Vagina (tissue), 2 donors: ENCODE data around the gene TMEM100. TPM values are rescaled to one million over a fixed set of nuclear protein-coding genes. Genes with fewer than 3 reads are reported as not detected.

Experiments
- DNase-seq, 2 donors: peaks; one replicate each; pipeline ENCODE4 v3.0.0-alpha.2; 2017; ENCODE audit errors: extremely low spot score in 2 of 2
- H3K27ac ChIP-seq: fragments of 200-600 bp; sonication (generic); one replicate; pipeline ENCODE4 v1.5.1; 2019
- H3K27me3 ChIP-seq: fragments of 200-600 bp; sonication (generic); one replicate; pipeline ENCODE4 v1.5.1; 2019
- H3K36me3 ChIP-seq, 2 donors: fragments of 200-600 bp; sonication (generic); one replicate each; pipeline ENCODE4 v1.5.1; 2017 to 2019
- H3K4me1 ChIP-seq: fragments of 200-600 bp; sonication (generic); one replicate; pipeline ENCODE4 v1.5.1; 2019
- H3K4me3 ChIP-seq, 2 donors: fragments of 200-600 bp; sonication (generic); 1 replicate in 1 of 2; 2 replicates in 1 of 2; pipeline ENCODE4 v1.5.1; 2016 to 2019
- H3K9me3 ChIP-seq: fragments of 200-600 bp; sonication (generic); one replicate; pipeline ENCODE4 v1.5.1; 2019
- POLR2A ChIP-seq, 2 donors: fragments of 450-650 bp; IDR thresholded peaks; one replicate each; pipeline ENCODE4 v1.6.1; 2017; ENCODE audit warnings: antibody characterized with exemption in 2 of 2, mild to moderate bottlenecking in 2 of 2, moderate library complexity in 2 of 2
- POLR2AphosphoS5 ChIP-seq, 2 donors: sonication (generic); formaldehyde crosslinking; IDR thresholded peaks; one replicate each; pipeline ENCODE4 v1.9.0; 2017; ENCODE audit warnings: antibody characterized with exemption in 2 of 2, mild to moderate bottlenecking in 2 of 2, low read depth in 1 of 2; ENCODE audit not compliant: insufficient read depth in 1 of 2
- intact Hi-C: fragments of 100-400 bp; cut with DNase I; formaldehyde crosslinking; loops from one replicate; pipeline ENCODE4 v1.15.1; 2023
- total RNA-seq: library from RNA; depleted of rRNA; stranded (reverse); fragments of >200 nt; gene quantifications from one replicate; pipeline ENCODE4 v1.2.3, GENCODE V29; 2016
- TF ChIP-seq, protein P1 (sequence below), 3 experiments: fragments of 450-650 bp in 2 of 3; fragments of 200-600 bp in 1 of 3; sonication (generic) in 1 of 3; IDR thresholded peaks; one replicate each; pipeline ENCODE4 v1.5.1; 2017 to 2019; ENCODE audit warnings: antibody characterized with exemption in 3 of 3, mild to moderate bottlenecking in 2 of 3, moderate library complexity in 2 of 3

TMEM100 gene
- total RNA-seq, 1 donor from 2014 or later, result 20.6 TPM

DNA sequence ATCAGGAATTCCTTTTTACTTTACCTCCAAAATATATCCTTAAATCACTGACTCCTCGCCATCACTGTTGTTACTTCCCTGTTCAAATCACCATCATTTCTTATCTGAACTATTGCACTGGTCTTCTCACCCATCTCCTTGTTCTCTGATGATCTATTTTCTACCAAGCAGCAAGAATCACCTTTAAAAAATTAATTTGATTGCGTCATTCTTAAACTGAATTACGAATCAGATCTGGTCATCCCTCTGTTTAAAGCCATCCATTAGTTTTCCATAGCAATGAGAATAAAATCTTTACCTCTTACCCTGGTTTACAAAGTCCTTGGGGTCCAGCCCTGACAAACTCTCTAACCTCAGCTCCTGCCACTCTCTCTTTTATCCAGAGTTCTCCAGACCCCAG lies 42.8 kb upstream of the TMEM100 start:
- Histone ChIP-seq H3K4me1 (peaks cover 21% of the 10 kb centered on the region), H3K36me3 (no peaks in the 10 kb centered on the region), H3K27me3 (no peaks in the 10 kb centered on the region), H3K9me3 (no peaks in the 10 kb centered on the region), H3K4me3 (no peak overlapping the region), H3K27ac (no peak overlapping the region)
- intact Hi-C loops, result no loop called here
- no peak for TF ChIP-seq POLR2A (IDR thresholded peaks at IDR 0.05)
- TF ChIP-seq, protein P1, sequence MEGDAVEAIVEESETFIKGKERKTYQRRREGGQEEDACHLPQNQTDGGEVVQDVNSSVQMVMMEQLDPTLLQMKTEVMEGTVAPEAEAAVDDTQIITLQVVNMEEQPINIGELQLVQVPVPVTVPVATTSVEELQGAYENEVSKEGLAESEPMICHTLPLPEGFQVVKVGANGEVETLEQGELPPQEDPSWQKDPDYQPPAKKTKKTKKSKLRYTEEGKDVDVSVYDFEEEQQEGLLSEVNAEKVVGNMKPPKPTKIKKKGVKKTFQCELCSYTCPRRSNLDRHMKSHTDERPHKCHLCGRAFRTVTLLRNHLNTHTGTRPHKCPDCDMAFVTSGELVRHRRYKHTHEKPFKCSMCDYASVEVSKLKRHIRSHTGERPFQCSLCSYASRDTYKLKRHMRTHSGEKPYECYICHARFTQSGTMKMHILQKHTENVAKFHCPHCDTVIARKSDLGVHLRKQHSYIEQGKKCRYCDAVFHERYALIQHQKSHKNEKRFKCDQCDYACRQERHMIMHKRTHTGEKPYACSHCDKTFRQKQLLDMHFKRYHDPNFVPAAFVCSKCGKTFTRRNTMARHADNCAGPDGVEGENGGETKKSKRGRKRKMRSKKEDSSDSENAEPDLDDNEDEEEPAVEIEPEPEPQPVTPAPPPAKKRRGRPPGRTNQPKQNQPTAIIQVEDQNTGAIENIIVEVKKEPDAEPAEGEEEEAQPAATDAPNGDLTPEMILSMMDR (IDR thresholded peaks at IDR 0.05), result no peak
- no peak for TF ChIP-seq POLR2AphosphoS5 (IDR thresholded peaks at IDR 0.05; ENCODE audit: insufficient read depth in 1 of 2, low read depth in 1 of 2)
- DNase-seq, result no peak

DNA sequence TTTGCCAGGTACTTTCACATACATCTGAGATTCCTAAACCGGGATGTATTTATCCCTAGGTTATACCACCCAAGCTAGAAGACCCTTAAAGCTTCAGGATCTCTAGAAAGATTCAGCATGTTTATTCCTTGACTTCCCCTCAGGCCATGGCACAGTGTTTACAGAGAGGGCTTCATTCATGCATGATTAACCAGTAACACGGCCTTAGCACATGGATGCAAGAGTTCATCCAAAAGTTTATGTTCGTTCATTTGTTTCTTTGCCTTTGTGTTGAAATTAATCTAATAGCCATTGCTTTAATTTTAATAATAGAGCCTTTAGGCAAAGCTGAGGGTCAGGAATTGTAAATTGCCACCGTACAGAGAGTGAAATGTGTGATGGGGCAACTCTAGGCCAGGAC lies 41.9 kb upstream of the TMEM100 start:
- intact Hi-C loops, result no loop called here
- Histone ChIP-seq H3K27ac (no peak overlapping the region), H3K4me3 (no peak overlapping the region), H3K9me3 (no peaks in the 10 kb centered on the region), H3K4me1 (peaks cover 16% of the 10 kb centered on the region), H3K36me3 (no peaks in the 10 kb centered on the region), H3K27me3 (no peaks in the 10 kb centered on the region)
- DNase-seq, result no peak
- TF ChIP-seq, protein P1 (IDR thresholded peaks at IDR 0.05), result no peak
- no peak for TF ChIP-seq POLR2A (IDR thresholded peaks at IDR 0.05)
- TF ChIP-seq POLR2AphosphoS5 (IDR thresholded peaks at IDR 0.05; ENCODE audit: insufficient read depth in 1 of 2, low read depth in 1 of 2), result no peak

DNA sequence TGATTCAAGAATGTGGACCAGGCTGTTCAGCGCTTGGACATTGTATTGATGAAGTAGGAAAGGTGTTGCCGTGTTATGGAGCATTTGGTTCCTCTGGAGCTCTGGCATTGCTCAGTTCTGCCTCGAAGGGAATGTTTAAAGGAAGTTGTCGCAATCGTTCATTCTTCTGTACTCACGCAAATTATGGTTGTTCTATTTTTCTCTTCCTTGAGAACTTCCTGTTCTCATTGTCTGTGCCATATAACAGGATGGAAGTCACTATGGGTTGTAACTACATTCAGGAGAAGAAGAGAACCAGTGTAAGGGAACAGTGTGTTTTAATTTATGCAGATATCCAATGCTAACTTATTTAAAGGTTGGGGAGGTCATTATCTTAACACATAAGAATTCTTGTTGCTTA lies 41.2 kb upstream of the TMEM100 start:
- DNase-seq, result no peak
- H3K27me3 ChIP-seq, result no peaks in the 10 kb centered on the region
- no peak overlapping the region for H3K27ac ChIP-seq
- TF ChIP-seq, protein P1 (IDR thresholded peaks at IDR 0.05), result no peak
- TF ChIP-seq POLR2A (IDR thresholded peaks at IDR 0.05), result no peak
- TF ChIP-seq POLR2AphosphoS5 (IDR thresholded peaks at IDR 0.05; ENCODE audit: insufficient read depth in 1 of 2, low read depth in 1 of 2), result no peak
- no peaks in the 10 kb centered on the region for H3K9me3 ChIP-seq
- no peak overlapping the region for H3K4me3 ChIP-seq
- intact Hi-C loops, result no loop called here
- no peaks in the 10 kb centered on the region for H3K36me3 ChIP-seq
- H3K4me1 ChIP-seq, result peaks cover 10% of the 10 kb centered on the region

DNA sequence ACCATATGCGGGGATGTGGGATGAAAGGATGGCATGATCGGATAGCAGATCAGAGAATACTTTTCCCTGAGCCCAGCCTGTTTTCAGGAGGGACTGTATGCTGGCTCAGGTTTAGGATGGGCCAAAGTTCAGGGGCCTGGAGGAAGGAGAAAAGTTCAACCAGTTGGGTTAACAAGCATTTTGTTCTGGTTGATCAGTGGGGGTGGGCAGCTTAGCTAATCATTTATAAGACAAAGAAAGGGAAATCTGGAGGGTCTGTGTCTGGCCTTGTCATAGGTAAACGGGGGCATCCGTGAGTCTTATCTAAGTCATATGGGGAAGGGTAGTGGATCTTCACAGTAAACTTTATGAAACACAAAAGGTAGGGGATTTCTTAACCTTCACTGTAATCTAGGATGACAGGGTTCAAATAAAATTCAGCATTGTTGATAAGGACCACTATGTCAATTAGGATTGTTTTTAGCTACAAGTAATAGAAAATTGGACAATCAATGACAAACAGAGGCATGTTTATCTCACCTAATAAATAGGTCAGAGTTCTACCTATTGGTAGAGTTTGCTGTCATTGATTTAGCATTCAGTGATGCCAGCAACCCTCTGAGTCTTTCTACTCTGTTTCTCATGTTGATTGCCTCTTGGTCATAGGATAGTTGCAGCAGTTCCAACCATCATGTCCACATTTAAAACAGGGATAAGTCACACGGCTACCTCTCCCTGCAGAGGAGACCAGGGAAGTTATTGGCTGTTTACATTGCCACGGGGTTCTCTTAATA lies 39.6 kb upstream of the TMEM100 start:
- Histone ChIP-seq H3K27ac (no peak overlapping the region), H3K4me1 (peaks cover 10% of the 10 kb centered on the region)
- intact Hi-C loops, result no loop called here

More for the DNA sequence above, 39.6 kb upstream of the TMEM100 start:
- no peaks in the 10 kb centered on the region for H3K27me3 ChIP-seq
- no peaks in the 10 kb centered on the region for H3K36me3 ChIP-seq
- no peak for DNase-seq
- TF ChIP-seq POLR2AphosphoS5 (IDR thresholded peaks at IDR 0.05; ENCODE audit: insufficient read depth in 1 of 2, low read depth in 1 of 2), result no peak
- TF ChIP-seq, protein P1 (IDR thresholded peaks at IDR 0.05), result no peak
- TF ChIP-seq POLR2A (IDR thresholded peaks at IDR 0.05), result no peak
- H3K9me3 ChIP-seq, result no peaks in the 10 kb centered on the region
- H3K4me3 ChIP-seq, result no peak overlapping the region
